K562 (cell line): ENCODE measurements around the gene ANO7.

ENCODE experiments used
- ELF1 ChIP-seq: fragments of 200-800 bp; sonication (Bioruptor generic); IDR thresholded peaks from 2 replicates; pipeline ENCODE4 v1.6.1; 2016; ENCODE audit warnings: missing genetic modification characterization, missing compliant biosample characterization
- FOXJ3 ChIP-seq: sonication (generic); formaldehyde crosslinking; IDR thresholded peaks from 2 replicates; pipeline ENCODE4 v1.4.0; 2020; ENCODE audit warnings: mild to moderate bottlenecking, missing genetic modification reagents
- JUND ChIP-seq, 2 experiments: IDR thresholded peaks; 2 replicates in 1 of 2; 3 replicates in 1 of 2; pipeline ENCODE4 v1.6.1; 2011; ENCODE audit warnings: borderline replicate concordance in 2 of 2, low read depth in 2 of 2, low read length in 2 of 2, improper control_type of control experiment in 1 of 2, missing biosample characterization in 1 of 2, missing genetic modification characterization in 1 of 2, missing genetic modification reagents in 1 of 2
- POLR2A ChIP-seq: fragments of 450-650 bp; conservative IDR thresholded peaks from 2 replicates; pipeline ENCODE4 v1.6.1; 2016
- RFX5 ChIP-seq: IDR thresholded peaks from 2 replicates; pipeline ENCODE4 v1.6.1; 2011; ENCODE audit warnings: low read depth, mild to moderate bottlenecking, improper control_type of control experiment, low read length
- ZBTB33 ChIP-seq: sonication (generic); formaldehyde crosslinking; IDR thresholded peaks from 2 replicates; pipeline ENCODE4 v1.8.1; 2023; ENCODE audit warnings: mild to moderate bottlenecking, missing genetic modification reagents
- TF ChIP-seq, protein P1 (sequence below), 3 experiments: IDR thresholded peaks in 2 of 3; conservative IDR thresholded peaks in 1 of 3; 2 replicates each; pipeline ENCODE4 v1.5.1; 2011 to 2012; ENCODE audit warnings: low read length in 3 of 3, mild to moderate bottlenecking in 3 of 3, control low read depth in 2 of 3, improper control_type of control experiment in 1 of 3, inconsistent platforms in 1 of 3, low read depth in 1 of 3, mixed read lengths in 1 of 3, moderate library complexity in 1 of 3; ENCODE audit not compliant: insufficient read depth in 2 of 3

GRCh38 chr2:241238693-241239198 lies 50.3 kb downstream of the ANO7 start:
- TF ChIP-seq ELF1 (tag): no peak
- TF ChIP-seq, protein P1, sequence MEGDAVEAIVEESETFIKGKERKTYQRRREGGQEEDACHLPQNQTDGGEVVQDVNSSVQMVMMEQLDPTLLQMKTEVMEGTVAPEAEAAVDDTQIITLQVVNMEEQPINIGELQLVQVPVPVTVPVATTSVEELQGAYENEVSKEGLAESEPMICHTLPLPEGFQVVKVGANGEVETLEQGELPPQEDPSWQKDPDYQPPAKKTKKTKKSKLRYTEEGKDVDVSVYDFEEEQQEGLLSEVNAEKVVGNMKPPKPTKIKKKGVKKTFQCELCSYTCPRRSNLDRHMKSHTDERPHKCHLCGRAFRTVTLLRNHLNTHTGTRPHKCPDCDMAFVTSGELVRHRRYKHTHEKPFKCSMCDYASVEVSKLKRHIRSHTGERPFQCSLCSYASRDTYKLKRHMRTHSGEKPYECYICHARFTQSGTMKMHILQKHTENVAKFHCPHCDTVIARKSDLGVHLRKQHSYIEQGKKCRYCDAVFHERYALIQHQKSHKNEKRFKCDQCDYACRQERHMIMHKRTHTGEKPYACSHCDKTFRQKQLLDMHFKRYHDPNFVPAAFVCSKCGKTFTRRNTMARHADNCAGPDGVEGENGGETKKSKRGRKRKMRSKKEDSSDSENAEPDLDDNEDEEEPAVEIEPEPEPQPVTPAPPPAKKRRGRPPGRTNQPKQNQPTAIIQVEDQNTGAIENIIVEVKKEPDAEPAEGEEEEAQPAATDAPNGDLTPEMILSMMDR (IDR thresholded peaks at IDR 0.05 in 2 of 3, conservative IDR thresholded peaks at IDR 0.05 in 1 of 3; ENCODE audit: insufficient read depth in 2 of 3, low read depth in 1 of 3, low read length in 3 of 3): no peak
- no peak for TF ChIP-seq RFX5
- TF ChIP-seq ZBTB33 (CRISPR knock-in tag): no peak
- TF ChIP-seq POLR2A: no peak
- TF ChIP-seq JUND (IDR thresholded peaks at IDR 0.05; ENCODE audit: borderline replicate concordance, low read depth, low read length): no peak
- TF ChIP-seq JUND (tag; IDR thresholded peaks at IDR 0.05; ENCODE audit: borderline replicate concordance, low read depth, low read length): no peak
- TF ChIP-seq FOXJ3: no peak
